HG03159 (cell line): Measurements from ENCODE around the gene B4GALT4.
"Not testable (repeated sequence)": the region's sequence is repeated elsewhere in the genome, so short reads cannot be mapped to it uniquely, and the experiment has no call there.

Experiments
- ATAC-seq: cut with Tn5 transposase; IDR thresholded peaks from one replicate; pipeline ENCODE4 v1.9.1; 2021; ENCODE audit warnings: mild to moderate bottlenecking, moderate library complexity; ENCODE audit not compliant: unreplicated experiment

The B4GALT4 gene, protein sequence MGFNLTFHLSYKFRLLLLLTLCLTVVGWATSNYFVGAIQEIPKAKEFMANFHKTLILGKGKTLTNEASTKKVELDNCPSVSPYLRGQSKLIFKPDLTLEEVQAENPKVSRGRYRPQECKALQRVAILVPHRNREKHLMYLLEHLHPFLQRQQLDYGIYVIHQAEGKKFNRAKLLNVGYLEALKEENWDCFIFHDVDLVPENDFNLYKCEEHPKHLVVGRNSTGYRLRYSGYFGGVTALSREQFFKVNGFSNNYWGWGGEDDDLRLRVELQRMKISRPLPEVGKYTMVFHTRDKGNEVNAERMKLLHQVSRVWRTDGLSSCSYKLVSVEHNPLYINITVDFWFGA

DNA sequence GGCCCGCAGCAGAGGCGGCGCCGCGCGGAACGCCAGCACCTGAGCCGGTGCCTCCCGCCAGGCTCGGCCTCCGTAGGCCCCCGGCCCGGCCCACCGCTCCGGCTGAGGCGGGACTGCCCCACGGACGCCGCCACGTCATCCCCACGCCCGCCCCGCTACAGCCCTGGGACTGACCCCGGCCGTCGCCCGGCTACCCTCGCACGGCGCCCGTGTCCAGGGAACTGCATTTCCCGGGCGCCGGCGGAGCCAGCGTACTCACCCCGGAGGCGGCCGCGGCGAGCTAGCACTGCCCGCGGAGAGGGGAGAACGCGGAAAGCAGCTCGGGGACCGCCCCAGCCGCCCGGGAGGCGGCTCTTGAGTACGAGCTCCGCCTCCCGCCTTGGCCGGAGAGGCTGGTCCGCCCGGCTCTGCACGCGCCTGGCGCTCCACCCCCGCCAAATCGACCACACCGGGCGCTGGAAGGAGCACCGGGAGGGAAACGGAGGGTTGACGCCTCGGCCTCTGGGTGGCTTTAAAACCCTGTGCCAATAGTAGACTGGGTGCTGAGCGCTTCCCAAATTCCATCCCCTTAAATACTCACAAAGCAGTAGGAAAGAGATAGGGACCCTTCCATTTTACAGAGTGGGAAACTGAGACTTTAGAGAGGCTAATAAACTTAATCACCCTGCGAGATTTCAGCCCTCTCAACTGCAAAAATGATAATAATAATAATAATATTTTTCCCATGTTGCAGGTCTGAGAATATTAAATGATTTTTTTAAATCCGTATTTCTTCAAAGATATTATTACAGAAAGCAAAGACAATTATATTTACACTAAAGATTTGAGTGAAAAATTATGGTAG is at the start of gene B4GALT4:
Gene B4GALT4 (minus strand): TSS at position 288 of the 844 bp plus-strand sequence. CDS start 10,779 bp downstream, outside the sequence.
- ATAC-seq, result peak; percentile 89

DNA sequence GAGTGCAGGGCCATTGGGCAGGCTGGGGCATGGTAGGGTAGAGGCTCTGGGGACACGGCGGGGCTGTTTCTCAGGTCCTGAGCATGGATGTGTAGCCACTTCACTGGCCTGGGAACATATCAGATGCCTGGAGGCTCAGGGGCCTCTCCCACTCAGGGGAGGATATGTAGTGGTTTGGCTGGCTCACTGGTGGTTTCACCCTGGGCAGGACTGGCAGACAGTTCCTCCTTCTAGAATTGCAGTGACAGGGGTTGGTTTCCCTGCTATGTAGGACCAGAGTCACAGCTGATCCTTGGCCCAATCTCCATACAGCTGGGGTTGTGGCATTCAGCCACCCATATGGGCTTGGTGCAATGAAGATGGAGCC is 48.7 kb upstream of the B4GALT4 start:
- no peak for ATAC-seq

DNA sequence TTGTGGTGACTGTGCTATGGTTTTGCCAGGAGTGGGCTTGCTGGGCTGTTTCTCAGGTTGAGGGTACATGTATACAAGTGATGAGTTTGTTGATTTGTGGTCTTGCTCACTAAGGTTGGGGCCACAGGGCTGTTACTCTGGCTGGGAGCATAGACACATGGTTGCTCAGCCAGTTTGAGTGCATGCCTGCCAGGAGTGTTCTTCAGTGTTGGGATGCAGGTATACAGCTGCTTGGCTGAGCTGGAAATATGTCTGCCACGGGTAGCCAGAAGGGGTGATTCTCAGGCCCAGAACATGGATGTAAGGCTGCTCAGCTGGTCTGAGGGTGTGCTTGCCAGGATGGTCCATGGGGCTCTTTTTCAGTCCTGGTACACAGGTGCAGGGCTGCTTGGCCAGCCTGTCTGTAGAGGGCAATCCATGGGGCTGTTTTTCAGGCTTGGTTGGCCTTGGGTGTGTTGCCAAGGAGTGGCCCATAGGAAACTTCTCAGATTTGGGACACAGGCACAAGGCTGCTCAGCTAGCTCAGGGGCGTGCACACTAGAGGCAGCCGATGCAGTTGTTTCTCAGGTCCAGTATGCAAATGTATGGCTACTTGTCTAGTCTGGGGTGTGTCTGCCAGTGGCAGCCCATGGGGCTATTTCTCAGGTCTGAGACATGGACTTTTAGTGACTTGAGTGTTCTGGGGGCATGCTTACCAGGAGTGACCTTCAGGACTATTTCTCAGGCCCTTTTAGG is 48.2 kb upstream of the B4GALT4 start:
- ATAC-seq, result no peak

DNA sequence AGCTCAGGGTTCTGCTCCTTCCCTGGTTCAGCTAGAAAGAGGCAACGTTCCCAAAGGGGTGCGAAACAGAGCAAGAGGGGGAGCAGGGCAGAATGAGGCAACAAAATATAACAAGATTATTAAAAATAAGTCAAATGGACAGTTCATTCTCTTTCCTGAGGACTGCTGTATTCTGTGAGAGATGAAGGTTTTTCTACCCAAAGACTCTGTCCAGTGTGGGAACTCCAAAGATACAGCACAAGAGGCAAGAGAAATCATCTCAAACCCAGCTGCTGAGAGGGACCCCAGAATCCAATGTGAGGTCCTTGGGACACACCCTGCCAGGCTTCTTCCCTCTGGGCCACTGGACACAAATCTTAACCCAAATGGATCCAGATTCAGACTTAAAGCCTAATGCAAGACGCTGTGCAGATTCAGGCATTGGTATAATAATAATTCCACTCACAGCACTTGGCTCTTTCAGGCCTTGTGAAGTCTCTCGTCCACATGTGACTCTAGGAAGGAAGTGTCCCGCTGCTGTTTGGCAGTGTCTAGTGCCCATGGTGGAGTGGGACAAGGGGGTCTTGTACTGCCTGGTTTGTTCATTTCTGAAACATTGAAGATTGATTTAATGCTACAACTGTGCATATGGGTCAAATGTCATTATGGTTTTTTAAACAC is 39.0 kb upstream of the B4GALT4 start:
- no peak for ATAC-seq

DNA sequence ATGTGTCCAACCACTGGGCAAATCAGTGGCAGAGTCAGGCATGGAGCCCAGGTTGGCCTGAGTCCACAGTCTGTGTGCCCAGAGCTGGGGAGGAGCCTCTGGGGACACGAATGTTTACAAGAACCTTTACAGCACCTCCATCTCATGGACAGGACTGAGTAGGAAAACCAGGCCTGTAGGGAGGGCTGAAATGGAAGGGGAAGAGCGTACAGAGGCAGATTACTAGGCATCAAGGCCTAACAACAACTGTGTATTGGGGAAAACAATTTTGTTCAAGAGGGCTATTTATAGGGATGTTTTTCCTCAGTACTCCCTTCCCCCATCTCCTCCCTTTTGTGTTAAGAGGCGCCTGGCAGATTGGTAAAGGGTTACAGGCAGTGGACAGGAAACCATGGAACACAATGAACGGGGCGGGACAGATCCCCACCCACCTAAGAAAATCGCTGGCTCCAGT is 38.5 kb upstream of the B4GALT4 start:
- ATAC-seq, result no peak

DNA sequence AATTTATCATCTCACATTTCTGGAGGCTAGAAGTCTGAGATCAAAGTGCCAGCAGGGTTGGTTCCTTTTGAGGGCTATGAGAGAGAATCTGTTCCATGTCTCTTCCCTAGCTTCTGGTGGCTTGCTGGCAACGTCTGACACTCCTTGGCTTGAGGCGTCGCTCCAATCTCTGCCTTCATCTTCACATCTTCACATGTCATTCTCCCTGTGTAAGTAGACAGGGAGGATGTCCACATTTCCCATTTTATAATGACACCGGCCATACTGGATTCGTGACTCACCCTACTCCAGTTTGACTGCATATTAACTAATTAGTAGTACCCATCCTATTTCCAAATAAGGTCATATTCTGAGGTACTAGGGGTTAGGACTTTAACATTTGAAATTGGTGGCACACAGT is 36.0 kb upstream of the B4GALT4 start:
- ATAC-seq, result no peak

DNA sequence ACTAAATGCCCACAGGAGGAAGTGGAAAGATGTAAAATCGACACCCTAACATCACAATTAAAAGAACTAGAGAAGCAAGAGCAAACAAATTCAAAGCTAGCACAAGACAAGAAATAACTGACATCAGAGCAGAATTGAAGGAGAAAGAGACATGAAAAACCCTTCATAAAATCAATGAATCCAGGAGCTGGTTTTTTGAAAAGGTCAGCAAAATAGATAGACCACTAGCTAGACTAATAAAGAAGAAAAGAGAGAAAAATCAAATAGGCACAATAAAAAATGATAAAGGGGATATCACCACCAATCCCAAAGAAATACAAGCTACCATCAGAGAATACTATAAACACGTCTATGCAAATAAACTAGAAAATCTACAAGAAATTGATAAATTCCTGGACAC is 29.5 kb upstream of the B4GALT4 start:
- ATAC-seq, result not testable (repeated sequence)

DNA sequence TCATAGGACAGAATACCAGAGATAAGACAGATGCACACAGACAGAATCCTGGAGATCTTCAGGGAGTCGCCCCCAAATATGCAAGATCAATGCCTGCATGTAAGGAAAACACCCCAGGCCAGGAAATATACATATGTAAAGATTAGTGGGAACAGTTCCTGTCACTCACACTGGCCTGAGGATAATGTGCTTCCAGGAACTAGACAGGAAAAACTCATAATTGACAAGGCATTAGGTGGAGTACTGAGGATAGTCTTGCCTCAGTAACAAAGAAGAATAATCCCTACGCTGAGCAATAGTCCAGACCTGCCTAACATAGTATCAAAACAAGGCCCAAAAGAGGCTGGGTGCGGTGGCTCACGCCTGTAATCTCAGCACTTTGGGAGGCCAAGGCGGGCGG is 20.4 kb upstream of the B4GALT4 start:
- ATAC-seq, result no peak

DNA sequence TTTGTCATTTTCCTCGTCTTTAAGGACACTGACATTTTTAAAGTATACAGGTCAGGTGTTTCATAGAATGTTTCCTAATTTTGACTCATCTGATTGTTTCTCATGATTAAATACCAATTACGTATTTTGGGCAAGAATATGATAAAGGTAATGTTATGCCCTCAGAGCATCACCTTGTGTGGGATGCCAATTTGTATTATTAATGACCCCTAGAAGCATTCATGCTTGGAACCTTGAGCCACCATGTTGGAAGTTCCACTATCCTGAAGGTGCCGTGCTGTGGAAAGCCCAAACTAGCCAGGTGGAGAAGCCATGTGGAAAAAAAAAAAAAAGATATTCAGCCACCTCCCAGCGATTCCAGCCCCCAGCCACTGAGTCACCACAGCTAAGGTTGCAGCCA is 19.1 kb upstream of the B4GALT4 start:
- no peak for ATAC-seq

DNA sequence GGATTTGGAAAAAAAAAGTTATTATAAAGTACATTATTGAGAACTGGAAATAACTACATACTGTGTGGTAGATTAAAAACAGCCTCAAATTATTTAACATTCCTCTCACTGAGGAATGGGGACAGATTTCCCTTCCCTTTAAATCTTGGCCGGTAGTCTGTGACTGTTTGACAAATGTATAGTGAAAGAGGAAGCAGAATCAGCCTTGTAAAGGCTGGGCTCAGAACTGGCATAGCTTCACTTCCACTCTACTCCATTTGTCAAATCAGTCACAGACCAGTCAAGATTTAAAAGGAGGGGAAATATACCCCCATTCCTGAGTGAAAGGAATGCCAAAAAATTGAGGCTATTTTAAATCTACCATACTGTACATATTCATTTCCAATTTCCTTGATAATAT is 18.2 kb upstream of the B4GALT4 start:
- ATAC-seq, result peak; percentile 74

DNA sequence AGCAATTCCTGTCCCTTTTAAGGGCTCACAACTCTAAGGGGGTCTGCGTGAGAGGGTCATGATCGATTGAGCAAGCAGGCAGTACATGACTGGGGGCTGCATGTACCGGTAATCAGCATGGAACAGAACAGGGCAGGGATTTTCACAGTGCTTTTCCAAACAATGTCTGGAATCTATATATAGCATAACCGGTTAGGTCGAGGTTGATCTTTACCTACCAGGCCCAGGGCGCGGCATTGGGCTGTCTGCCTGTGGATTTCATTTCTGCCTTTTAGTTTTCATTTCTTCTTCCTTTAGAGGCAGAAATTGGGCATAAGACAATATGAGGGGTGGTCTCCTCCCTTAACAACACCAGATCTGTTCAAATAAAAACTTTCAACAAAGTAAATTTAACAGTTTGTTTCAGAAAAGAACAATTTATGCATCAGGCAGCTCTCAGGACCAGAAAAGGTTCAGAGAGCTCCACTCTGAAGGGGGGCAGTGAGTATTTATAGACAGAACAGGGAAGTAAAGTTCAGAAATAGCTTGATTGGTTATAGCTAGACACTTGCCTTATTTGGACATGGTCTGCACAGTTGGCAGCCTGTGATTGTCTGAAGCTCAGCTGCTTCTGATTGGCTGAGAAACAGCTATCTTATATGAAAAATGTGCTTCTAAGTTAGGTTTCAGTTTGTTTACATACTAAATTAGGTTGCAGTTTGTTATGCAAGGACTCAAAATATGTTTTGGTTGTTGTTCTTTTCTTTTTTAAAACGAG is 17.2 kb upstream of the B4GALT4 start:
- peak; percentile 69 for ATAC-seq

DNA sequence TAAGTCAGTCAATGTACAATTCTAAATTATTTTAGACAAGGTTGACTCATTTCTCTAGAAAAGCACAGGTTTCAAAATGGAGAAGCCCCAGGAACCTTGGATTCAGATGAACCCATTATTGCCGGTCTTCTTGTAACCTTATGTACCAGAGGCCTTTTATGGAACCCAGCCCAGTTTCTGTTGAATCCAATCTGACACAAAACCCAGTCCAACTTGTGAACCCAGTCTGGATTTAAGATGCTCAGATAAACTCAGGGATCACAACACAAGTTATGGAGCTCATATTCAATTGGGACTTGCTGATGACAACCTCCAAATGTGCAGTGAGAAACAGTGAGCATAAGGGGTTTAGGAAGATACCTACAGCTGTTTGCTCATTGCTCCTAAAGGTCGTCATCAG is 16.4 kb upstream of the B4GALT4 start:
- no peak for ATAC-seq

DNA sequence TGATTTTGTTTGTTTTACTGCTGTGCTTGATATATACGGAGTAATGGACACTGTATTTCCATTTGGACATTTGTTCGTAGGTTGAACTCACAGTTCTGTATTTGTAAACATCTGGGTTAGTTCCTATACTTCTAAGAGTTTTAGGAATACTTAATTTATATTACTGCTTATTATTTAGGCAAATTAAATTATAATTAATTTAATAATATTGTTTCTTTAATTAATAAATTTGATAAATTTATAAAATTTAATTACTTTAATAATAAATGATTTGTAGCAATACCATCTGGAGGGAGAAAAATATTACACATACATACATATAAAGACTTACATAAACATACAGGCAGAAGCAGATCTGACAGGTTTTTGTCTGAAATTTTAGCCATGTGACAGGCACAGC is 14.5 kb upstream of the B4GALT4 start:
- no peak for ATAC-seq

DNA sequence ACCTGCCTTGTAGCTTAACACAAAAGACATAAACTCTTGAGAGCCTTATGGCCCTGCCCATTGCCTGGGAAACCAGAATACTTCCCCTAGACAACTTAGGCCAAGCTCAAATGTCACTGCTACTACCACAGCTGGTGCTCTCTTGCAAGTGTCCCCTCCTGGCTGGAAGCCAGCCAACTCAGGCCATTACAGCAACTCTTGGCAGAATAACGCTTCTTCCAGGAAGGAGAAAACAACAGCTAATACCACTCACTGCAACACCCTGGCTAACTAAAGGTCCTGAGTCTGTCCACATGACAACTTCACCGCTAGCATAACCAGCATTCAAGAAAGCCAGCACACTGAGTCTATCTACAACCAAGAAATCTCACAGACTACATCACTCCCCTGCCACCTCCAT is 5.1 kb upstream of the B4GALT4 start:
- no peak for ATAC-seq

DNA sequence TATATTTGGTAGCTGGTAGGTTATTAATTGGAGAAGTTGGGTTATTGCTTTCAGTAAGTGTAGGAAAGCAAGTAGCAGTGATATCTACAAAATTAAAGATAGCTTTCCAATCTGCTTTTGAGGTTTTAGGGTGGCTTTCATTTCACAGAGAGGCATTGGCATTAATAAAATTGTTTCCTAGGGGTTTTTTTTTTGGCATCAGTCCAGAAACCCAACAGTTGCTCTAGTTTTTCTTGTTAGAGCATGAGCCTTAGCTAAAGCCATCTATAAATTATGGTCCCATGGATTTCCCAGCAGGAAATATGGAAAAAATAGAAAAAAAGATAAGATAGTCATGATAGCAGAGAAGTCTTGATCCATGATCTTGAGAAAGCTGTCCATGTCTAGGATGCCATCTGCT is 3.0 kb upstream of the B4GALT4 start:
- ATAC-seq, result no peak

DNA sequence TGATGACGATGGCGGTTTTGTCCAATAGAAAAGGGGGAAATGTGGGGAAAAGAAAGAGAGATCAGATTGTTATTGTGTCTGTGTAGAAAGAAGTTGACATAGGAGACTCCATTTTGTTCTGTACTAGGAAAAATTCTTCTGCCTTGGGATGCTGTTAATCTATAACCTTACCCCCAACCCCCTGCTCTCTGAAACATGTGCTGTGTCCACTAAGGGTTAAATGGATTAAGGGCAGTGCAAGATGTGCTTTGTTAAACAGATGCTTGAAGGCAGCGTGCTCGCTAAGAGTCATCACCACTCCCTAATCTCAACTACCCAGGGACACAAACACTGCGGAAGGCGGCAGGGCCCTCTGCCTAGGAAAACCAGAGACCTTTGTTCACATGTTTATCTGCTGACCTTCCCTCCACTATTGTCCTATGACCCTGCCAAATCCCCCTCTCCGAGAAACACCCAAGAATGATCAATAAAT is 2.4 kb upstream of the B4GALT4 start:
- ATAC-seq, result not testable (repeated sequence)

DNA sequence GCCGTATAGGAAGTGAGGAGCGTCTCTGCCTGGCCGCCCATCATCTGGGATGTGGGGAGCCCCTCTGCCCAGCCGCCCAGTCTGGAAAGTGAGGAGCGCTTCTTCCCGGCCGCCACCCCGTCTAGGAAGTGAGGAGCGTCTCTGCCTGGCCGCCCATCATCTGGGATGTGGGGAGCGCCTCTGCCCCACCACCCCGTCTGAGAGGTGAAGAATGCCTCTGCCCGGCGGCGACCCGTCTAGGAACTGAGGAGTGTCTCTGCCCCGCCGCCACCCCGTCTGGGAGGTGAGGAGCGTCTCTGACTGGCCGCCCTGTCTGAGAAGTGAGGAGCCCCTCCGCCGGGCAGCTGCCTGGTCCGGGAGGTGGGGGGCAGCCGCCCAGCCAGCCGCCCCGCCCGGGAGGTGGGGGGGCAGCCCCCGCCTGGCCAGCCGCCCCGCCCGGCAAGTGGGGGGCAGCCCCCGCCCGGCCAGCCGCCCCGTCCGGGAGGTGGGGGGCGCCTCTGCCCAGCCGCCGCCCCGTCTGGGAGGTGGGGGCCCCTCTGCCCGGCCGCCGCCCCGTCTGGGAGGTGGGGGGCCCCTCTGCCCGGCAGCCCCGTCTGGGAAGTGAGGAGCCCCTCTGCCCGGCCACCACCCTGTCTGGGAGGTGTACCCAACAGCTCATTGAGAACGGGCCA is 1.8 kb upstream of the B4GALT4 start:
- not testable (repeated sequence) for ATAC-seq

DNA sequence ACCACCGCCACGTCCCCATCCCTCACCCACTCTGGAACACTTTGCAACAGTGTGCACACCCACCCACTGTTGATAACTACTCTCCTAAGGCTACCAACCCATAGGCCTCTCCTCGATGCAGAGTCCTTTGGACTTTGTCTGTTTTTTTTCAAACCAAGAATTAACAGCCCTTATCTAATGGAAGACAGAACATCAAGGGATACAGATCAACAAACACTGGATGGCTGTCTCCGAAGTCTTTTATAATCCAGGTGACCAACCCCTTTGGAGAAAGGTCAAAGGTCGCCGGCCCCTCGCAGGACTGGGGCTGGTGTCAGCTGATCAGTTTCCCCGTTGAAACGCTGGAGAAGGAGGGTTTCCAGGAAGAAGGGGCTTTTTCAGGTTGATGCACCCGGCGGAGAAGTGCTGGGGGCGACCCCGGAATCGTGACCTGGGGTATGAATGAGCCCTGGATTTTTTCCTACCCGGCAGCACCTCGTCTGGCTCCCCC is 532 bp downstream of the B4GALT4 start:
- peak; percentile 9 for ATAC-seq

DNA sequence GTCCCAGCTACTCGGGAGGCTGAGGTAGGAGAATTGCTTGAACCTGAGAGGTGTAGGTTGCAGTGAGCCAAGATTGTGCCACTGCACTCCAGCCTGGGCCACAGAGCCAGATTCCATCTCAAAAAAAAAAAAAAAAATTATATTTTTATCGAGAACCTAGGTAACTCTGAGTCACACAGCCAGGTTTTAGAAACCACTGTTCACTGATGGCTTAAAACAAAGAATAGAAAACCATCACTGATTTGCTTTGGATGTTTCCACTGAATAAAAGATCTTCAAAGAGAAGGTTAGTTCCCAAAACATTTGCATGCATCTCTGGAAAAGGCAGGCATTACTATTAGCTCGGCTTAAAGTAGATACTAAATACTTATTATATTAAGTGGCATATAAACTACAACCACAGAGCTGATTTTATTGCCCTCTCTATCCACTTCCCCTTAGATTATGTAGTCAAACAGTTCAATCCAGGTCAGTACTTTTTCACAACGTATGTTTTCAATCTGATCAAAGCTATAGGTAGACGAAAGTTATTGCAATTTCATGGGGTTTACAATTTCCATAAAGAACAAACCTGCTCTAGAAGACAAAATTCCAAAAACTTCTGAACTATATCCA is 1.4 kb downstream of the B4GALT4 start:
- no peak for ATAC-seq
